GM18868 (cell line): Measurements from ENCODE around the gene WDR13.

Experiments
- ATAC-seq: cut with Tn5 transposase; IDR thresholded peaks from one replicate; pipeline ENCODE4 v1.9.1; 2021; ENCODE audit warnings: mild to moderate bottlenecking, moderate library complexity; ENCODE audit not compliant: unreplicated experiment

The WDR13 gene

DNA sequence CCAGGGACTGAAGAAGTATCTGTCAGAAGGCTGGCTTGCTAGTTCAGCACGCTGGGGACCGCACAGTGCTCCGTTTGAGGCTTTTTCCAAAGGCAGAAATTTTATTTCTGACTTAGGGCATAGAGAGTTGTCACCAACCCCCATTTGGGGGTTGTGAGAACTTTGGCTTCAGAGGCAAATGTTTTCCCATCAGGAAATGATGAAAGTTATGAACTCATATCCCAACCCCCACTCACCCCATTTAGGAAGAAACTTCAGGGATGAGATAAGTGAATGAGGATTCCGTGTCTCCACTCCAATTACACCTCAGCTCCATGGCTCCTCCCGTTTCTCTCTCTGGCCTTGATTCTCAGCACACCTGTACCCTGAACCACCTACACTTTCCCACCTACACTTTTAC lies 4.3 kb upstream of the WDR13 start:
- no peak for ATAC-seq

DNA sequence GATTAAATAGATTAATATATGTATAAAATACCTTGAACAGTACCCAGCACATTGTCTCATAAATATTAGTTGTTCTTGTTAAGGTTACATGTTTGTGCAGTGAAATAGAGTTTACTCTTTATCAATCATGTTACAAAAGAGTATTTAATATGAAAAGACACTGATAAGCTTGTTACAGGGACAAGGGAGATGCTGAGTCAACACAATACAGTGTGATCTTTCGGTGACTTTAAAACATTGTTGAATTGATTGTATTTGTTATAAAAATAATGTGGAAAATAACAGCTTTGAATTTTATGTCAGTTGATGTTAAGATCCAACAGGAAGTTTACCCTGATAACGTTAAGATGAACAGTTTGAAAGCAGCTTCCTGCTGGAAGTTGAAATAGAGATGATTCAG lies 1.4 kb upstream of the WDR13 start:
- ATAC-seq = no peak

GRCh38 chrX:48598614-48599013 lies 1.3 kb downstream of the WDR13 start:
- ATAC-seq = no peak

GRCh38 chrX:48599341-48599740 lies 2.0 kb downstream of the WDR13 start:
- no peak for ATAC-seq

DNA sequence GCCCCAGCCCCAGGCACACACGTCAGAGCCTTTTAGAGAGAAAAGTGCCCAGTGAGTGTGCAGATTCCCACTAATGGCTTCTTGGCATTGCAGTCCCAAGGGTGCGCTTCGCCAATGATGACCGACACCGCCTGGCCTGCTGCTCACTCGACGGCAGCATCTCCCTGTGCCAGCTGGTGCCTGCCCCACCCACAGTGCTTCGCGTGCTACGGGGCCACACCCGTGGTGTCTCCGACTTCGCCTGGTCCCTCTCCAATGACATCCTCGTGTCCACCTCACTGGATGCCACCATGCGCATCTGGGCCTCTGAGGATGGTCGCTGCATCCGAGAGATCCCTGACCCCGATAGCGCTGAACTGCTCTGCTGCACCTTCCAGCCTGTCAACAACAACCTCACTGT lies 2.9 kb downstream of the WDR13 start:
- no peak for ATAC-seq

DNA sequence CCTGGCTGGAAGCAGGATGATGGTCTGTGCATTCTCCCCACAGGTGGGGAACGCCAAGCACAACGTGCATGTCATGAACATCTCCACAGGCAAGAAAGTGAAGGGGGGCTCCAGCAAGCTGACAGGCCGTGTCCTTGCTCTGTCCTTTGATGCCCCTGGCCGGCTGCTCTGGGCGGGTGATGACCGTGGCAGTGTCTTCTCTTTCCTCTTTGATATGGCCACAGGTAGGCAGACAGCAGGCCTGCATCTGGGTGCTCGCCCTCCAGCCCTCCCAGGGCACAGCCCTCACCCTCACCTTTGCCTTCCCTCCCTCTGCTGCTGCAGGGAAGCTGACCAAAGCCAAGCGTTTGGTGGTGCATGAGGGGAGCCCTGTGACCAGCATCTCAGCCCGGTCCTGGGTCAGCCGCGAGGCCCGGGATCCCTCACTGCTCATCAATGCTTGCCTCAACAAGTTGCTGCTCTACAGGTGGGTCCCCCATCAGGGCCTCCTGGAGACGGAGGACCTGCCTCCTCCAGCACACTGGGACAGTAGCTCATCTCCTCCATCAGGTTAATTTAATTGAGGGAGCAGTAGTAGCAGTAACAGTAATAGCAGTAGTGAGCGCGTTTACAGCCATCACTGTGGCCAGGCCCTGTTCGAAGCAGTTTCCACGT lies 4.6 kb downstream of the WDR13 start:
- no peak for ATAC-seq

DNA sequence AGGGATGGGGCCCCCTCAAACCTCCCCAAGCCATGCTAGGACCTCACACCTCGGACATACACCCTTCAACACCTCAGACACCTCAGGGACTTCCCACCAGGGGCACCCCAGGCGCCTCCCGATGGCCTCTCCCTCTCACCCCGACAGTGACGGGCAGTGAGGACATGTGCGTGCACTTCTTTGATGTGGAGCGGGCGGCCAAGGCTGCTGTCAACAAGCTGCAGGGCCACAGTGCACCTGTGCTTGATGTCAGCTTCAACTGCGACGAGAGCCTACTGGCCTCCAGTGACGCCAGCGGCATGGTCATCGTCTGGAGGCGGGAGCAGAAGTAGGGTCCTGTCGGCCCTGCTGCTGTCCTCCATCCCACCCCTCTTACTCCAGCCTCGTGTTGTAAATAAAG lies 7.4 kb downstream of the WDR13 start:
- ATAC-seq = no peak

DNA sequence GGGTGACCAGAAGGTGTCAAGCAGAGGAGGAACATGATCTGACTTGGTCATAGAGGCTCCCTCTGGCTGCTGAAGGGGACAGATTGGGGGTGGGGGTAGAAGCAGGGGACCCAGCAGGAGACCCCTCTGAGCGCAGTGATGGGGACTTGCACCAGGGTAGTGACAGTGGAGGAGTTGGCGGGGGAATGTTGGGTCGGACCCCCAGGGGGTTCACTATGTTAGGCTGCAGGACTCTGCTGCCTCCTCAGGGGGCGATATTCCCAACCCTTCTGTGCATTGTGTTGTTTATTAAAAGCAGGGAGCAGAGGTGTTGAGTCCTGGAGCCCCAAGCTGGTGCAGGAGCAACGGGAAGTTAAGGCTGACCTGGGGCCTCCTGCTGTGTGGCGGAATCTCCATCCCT lies 8.8 kb downstream of the WDR13 start:
- no peak for ATAC-seq

- no peak for ATAC-seq
These were observed 14.4 kb downstream of the WDR13 start for GRCh38 chrX:48611703-48612102.

GRCh38 chrX:48613502-48614160 lies 16.3 kb downstream of the WDR13 start:
- ATAC-seq = no peak

- no peak for ATAC-seq
These were observed 19.3 kb downstream of the WDR13 start for GRCh38 chrX:48616576-48616975.

DNA sequence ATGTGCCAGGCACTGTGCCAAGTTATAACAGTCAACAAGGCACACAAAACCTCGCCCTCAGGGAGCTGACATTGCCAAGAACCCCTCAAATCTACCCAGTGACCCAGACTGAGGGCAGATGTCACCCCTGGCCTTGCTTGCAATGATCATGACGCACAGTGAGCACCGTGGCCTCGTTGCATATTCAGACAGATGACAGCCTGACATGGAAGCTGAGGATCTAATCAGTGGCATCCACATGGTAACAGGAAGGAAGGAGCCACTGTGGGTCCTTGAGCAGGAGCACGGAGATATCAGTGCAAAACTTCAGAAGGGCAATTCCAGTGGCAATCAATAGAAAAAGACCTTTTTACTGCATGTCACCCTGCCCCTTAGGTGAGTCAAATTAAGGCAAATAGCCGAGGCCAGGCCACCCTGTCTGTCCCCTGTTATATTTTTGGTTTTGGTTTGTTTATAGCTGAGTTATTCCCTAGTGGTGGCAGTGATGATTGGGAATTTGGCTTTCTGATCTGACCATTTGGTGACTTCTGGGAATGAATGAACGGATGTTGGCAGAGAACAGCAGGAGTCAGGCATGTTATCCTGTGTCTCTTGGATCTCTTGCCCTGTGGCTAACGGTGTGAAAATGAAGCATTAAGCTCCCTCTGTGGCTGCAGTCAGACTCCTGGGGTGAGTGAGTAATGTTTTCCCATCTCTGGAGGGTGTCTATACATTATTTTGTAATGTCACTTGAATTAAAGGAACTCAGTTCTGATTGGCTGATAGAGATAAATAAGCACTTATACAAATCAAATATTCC lies 20.4 kb downstream of the WDR13 start:
- no peak for ATAC-seq

GRCh38 chrX:48626401-48627298 lies 29.4 kb downstream of the WDR13 start:
- ATAC-seq = no peak

GRCh38 chrX:48631376-48632090 lies 34.2 kb downstream of the WDR13 start:
- ATAC-seq = peak; percentile 81

- no peak for ATAC-seq
These were observed 34.9 kb downstream of the WDR13 start for GRCh38 chrX:48632207-48632606.

- no peak for ATAC-seq
These were observed 39.0 kb downstream of the WDR13 start for GRCh38 chrX:48636301-48636700.

DNA sequence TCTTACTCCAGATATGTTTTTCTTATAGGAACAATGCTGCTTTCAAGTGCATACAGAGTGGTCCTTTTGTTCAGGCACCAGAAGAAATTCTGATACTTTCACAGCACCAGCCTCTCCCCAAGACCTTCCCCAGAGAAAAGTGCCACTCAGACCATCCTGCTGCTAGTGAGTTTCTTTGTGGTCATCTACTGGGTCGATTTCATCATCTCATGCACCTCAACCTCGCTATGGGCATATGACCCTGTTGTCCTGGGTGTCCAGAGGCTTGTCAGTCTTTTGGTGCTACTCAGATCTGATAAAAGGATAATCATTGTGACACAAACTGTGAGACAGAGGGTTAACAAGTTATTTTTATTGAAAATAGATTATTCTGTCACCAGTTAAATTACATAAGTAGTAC lies 39.5 kb downstream of the WDR13 start:
- no peak for ATAC-seq

DNA sequence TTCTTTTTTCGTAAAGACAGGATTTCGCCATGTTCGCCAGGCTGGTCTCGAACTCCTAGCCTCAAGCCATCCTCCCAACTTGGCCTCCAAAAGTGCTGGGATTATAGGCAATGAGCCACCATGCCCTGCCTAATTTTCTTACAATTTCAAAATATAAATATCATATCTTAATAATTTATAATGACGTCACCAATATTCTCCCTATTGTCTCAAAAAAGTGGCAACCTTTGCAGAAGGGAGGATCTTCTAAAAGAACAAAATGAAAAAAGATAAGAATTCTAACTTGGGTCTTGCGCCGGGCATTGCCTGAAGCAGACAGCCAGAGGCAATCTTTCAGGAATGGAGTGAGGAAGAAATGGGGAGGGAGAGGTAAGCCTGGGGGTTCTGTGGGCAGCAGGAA lies 48.4 kb downstream of the WDR13 start:
- ATAC-seq = no peak

GRCh38 chrX:48648336-48648751 lies 51.1 kb downstream of the WDR13 start:
- ATAC-seq = no peak

GRCh38 chrX:48649102-48649501 lies 51.8 kb downstream of the WDR13 start:
- no peak for ATAC-seq
